Endothelial cell of umbilical vein (primary cell): Measurements from ENCODE around the gene SPACA1.

Source experiments
- EZH2 ChIP-seq: IDR thresholded peaks from 2 replicates; pipeline ENCODE4 v1.6.1; 2012; ENCODE audit warnings: borderline replicate concordance, low read depth, mild to moderate bottlenecking, moderate library complexity, low read length, inconsistent platforms; ENCODE audit not compliant: severe bottlenecking
- GATA2 ChIP-seq: IDR thresholded peaks from 2 replicates; pipeline ENCODE4 v1.7.0; 2011; ENCODE audit warnings: low read depth, mild to moderate bottlenecking, moderate library complexity, mixed read lengths, low read length; ENCODE audit not compliant: insufficient read length, insufficient read depth
- POLR2A ChIP-seq: IDR thresholded peaks from 2 replicates; pipeline ENCODE4 v1.6.1; 2012; ENCODE audit warnings: low read depth, mild to moderate bottlenecking, control low read depth, low read length
- TF ChIP-seq, protein P1 (sequence below), 2 donors: IDR thresholded peaks; 1 replicate in 1 of 2; 2 replicates in 1 of 2; pipeline ENCODE4 v1.5.1; 2011; ENCODE audit warnings: low read length in 2 of 2, mild to moderate bottlenecking in 2 of 2, moderate library complexity in 2 of 2, control low read depth in 1 of 2, inconsistent platforms in 1 of 2, low read depth in 1 of 2; ENCODE audit not compliant: insufficient read depth in 1 of 2; ENCODE audit errors: extremely low read depth in 1 of 2

DNA sequence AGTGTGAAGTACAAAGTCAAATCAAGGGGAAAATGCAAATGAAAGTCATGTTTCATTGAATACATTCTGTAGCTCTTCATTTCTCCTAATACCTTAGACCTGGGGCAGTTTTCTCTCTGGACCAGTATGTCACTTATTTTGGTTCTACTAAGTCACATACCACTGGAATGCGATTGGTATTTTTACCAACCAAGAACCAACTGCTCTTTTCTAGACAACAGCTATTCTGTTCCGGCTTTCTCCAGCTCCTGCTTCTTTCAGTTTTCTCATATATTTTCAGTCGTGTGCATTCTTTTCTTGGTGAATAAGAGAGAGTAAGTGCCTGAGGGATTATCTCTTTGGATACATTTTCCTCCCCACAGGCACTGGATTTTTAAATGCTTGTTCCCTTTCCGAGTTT is 39.2 kb upstream of the SPACA1 start:
- no peak for TF ChIP-seq GATA2
- TF ChIP-seq, protein P1, sequence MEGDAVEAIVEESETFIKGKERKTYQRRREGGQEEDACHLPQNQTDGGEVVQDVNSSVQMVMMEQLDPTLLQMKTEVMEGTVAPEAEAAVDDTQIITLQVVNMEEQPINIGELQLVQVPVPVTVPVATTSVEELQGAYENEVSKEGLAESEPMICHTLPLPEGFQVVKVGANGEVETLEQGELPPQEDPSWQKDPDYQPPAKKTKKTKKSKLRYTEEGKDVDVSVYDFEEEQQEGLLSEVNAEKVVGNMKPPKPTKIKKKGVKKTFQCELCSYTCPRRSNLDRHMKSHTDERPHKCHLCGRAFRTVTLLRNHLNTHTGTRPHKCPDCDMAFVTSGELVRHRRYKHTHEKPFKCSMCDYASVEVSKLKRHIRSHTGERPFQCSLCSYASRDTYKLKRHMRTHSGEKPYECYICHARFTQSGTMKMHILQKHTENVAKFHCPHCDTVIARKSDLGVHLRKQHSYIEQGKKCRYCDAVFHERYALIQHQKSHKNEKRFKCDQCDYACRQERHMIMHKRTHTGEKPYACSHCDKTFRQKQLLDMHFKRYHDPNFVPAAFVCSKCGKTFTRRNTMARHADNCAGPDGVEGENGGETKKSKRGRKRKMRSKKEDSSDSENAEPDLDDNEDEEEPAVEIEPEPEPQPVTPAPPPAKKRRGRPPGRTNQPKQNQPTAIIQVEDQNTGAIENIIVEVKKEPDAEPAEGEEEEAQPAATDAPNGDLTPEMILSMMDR (IDR thresholded peaks at IDR 0.05; ENCODE audit: extremely low read depth in 1 of 2, insufficient read depth in 1 of 2, low read depth in 1 of 2, low read length in 2 of 2), result no peak
- no peak for TF ChIP-seq POLR2A
- TF ChIP-seq EZH2, result no peak
